Activated T-cell treated with anti-CD3 and anti-CD28 coated beads, Interleukin-2, amount 50 U/mL, for 4 hours (primary cell): Measurements from ENCODE around the gene PRSS36. TPM values are rescaled to one million over a fixed set of nuclear protein-coding genes. Genes with fewer than 3 reads are reported as not detected.

Experiments
- ATAC-seq, 2 donors: fragments of 200-7000 bp; cut with Tn5 transposase; one replicate each; pipeline ENCODE4 v1.10.0; 2021
- DNase-seq: peaks from one replicate; pipeline ENCODE4 v3.0.0-alpha.2; 2020
- H3K27me3 Mint-ChIP-seq: one replicate; pipeline ENCODE4 v1.8.0; 2021; ENCODE audit warnings: low read depth, mixed read lengths
- H3K36me3 Mint-ChIP-seq: one replicate; pipeline ENCODE4 v1.8.0; 2022; ENCODE audit warnings: mixed read lengths; ENCODE audit not compliant: insufficient read depth
- H3K4me1 Mint-ChIP-seq: one replicate; pipeline ENCODE4 v1.8.0; 2021; ENCODE audit warnings: low read depth, mixed read lengths
- H3K4me3 Mint-ChIP-seq: one replicate; pipeline ENCODE4 v1.8.0; 2021; ENCODE audit warnings: mild to moderate bottlenecking, moderate library complexity, mixed read lengths
- H3K9me3 Mint-ChIP-seq: one replicate; pipeline ENCODE4 v1.8.0; 2021; ENCODE audit warnings: mixed read lengths
- total RNA-seq, 3 donors: library from RNA; stranded (reverse); gene quantifications; one replicate each; pipeline ENCODE4 v1.2.1, GENCODE V29; 2021

The PRSS36 gene
- total RNA-seq, 3 donors from 2014 or later: 0.40 to 0.78 TPM; not detected in 1

GRCh38 chr16:31188450-31189411 is 38.9 kb upstream of the PRSS36 start:
- H3K4me3 Mint-ChIP-seq: no peak overlapping the region
- H3K27me3 Mint-ChIP-seq: no peaks in the 10 kb centered on the region
- H3K36me3 Mint-ChIP-seq: peaks cover 85% of the 10 kb centered on the region
- no peak for ATAC-seq
- H3K4me1 Mint-ChIP-seq: peaks cover 78% of the 10 kb centered on the region
- no peaks in the 10 kb centered on the region for H3K9me3 Mint-ChIP-seq
- DNase-seq: no peak

DNA sequence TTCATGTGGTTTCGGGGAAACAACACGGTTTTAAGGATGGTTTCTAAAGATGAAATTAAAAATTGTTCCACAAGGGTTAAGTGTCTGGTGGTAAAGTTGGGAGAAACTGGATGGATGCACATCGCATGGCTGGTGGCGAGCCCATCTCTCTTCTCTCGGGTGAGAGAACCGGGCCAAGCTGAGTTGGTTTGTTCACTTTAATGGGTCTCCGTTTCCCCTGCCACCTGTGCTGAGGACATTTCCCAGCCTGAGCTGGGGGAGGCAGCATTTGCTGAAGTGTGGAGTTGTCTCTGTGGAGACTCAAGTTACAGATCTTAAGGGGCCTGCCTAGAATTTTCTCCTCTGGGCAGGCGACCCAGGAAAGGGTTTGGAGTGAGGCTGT is 37.9 kb upstream of the PRSS36 start:
- DNase-seq (no peak), ATAC-seq (no peak)
- H3K4me1 Mint-ChIP-seq: peaks cover 83% of the 10 kb centered on the region
- H3K27me3 Mint-ChIP-seq: no peaks in the 10 kb centered on the region
- peaks cover 87% of the 10 kb centered on the region for H3K36me3 Mint-ChIP-seq
- H3K4me3 Mint-ChIP-seq: no peak overlapping the region
- no peaks in the 10 kb centered on the region for H3K9me3 Mint-ChIP-seq

DNA sequence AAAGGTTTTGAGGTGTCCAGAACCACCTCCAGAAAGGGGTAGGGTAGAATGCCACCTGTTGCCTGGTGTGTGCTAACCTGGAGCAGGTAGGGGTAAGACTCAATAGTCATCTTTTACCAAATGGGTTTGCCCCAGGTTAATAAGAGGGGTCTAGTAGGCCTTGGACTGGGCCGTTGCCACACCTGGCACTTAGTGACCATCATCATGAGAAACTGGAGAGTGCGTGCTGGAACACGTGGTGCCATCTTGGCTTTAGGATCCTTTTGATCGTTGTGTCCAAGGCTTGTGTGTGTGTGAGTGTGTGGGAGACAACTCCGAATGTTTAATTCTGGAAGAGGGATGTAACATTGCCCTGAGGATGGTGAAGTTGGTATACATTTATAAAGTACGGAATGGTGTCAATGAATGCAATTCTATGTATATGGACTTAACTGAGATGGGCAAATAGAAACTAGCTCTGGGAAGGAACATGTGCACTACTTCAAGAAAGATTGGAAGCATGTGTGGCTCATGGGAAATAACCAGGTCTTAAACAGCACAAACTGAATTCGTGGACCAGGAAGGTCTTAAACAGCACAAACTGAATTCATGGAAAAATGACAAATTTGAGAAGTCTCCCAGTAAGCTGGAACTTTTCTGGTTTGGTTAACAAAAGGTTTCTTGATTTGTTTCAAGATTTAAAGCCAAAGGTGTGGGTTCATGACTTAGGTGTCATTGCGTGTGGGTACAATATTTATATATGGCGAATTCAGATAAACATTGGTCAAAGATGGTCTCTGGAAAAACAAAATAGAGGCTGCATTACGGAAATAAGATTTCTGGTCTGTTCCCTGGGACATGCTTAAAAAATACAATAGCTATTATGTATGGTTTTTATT is 37.3 kb upstream of the PRSS36 start:
- no peaks in the 10 kb centered on the region for H3K9me3 Mint-ChIP-seq
- H3K27me3 Mint-ChIP-seq: no peaks in the 10 kb centered on the region
- peaks cover 93% of the 10 kb centered on the region for H3K36me3 Mint-ChIP-seq
- ATAC-seq (no peak), DNase-seq (no peak)
- peaks cover 90% of the 10 kb centered on the region for H3K4me1 Mint-ChIP-seq
- peak overlapping the region; percentile 20 for H3K4me3 Mint-ChIP-seq

- H3K4me1 Mint-ChIP-seq: peaks cover 89% of the 10 kb centered on the region
- H3K9me3 Mint-ChIP-seq: no peaks in the 10 kb centered on the region
- H3K27me3 Mint-ChIP-seq: no peaks in the 10 kb centered on the region
- DNase-seq (no peak), ATAC-seq (no peak)
- peak overlapping the region; percentile 36 for H3K4me3 Mint-ChIP-seq
- H3K36me3 Mint-ChIP-seq: peaks cover 91% of the 10 kb centered on the region
Measured at GRCh38 chr16:31186176-31186575, 36.3 kb upstream of the PRSS36 start.

GRCh38 chr16:31185339-31185738 is 35.5 kb upstream of the PRSS36 start:
- Mint-ChIP-seq H3K9me3 (no peaks in the 10 kb centered on the region), H3K36me3 (peaks cover 86% of the 10 kb centered on the region), H3K4me3 (peak overlapping the region; percentile 36), H3K27me3 (no peaks in the 10 kb centered on the region), H3K4me1 (peaks cover 83% of the 10 kb centered on the region)
- no peak for ATAC-seq
- DNase-seq: no peak

- no peak for DNase-seq
- no peaks in the 10 kb centered on the region for H3K27me3 Mint-ChIP-seq
Measured at GRCh38 chr16:31184888-31185287, 35.0 kb upstream of the PRSS36 start.

GRCh38 chr16:31183432-31184428 is 33.9 kb upstream of the PRSS36 start:
- DNase-seq (no peak), ATAC-seq (no peak)
- Mint-ChIP-seq H3K27me3 (no peaks in the 10 kb centered on the region), H3K4me3 (peak overlapping the region; percentile 98), H3K36me3 (peaks cover 70% of the 10 kb centered on the region), H3K9me3 (no peaks in the 10 kb centered on the region), H3K4me1 (peaks cover 73% of the 10 kb centered on the region)

More at GRCh38 chr16:31184888-31185287, 35.0 kb upstream of the PRSS36 start:
- Mint-ChIP-seq H3K9me3 (no peaks in the 10 kb centered on the region), H3K36me3 (peaks cover 82% of the 10 kb centered on the region), H3K4me1 (peaks cover 78% of the 10 kb centered on the region), H3K4me3 (peak overlapping the region; percentile 35)
- ATAC-seq: no peak

GRCh38 chr16:31182391-31182790 is 32.5 kb upstream of the PRSS36 start:
- Mint-ChIP-seq H3K4me3 (peak overlapping the region; percentile 98), H3K9me3 (no peaks in the 10 kb centered on the region), H3K27me3 (no peaks in the 10 kb centered on the region), H3K4me1 (peaks cover 69% of the 10 kb centered on the region), H3K36me3 (peaks cover 58% of the 10 kb centered on the region)
- DNase-seq (no peak), ATAC-seq (no peak)

DNA sequence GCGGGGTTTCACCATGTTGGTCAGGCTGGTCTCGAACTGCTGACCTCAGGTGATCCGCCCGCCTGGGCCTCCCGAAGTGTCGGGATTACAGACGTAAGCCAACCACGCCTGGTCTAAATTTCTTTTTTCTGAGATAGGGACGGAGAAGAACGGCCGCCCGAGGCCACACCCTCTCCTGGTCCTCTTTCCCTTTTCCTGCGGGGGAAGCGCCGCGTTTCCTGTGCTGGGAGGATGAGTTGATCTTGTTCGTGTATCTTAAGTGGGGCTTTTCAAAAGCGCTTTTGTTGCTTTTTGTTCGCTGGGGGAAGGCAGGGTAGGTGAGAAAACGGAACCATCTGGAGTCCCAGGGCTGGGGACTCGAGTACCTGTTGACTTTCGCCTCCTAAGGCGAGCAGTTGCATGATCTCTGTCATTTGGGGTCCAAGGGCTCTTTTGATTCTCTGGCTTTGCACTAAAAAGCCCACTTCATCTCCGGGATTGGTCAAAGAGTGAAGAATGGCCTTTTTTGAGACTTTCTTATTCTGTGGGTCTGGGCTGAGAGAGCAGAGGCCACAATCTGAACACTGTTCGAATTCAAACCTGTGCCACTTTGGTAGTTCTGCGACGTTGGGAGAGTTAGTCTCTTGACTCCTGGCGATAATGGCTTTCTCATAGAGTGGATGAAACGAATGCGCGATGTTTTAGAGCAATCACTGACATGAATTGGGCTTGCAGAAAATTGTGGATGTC is 31.4 kb upstream of the PRSS36 start:
- H3K4me3 Mint-ChIP-seq: peak overlapping the region; percentile 98
- H3K9me3 Mint-ChIP-seq: no peaks in the 10 kb centered on the region
- H3K4me1 Mint-ChIP-seq: peaks cover 65% of the 10 kb centered on the region
- ATAC-seq (no peak), DNase-seq (no peak)
- no peaks in the 10 kb centered on the region for H3K27me3 Mint-ChIP-seq
- H3K36me3 Mint-ChIP-seq: peaks cover 46% of the 10 kb centered on the region

- Mint-ChIP-seq H3K27me3 (no peaks in the 10 kb centered on the region), H3K4me1 (peaks cover 52% of the 10 kb centered on the region), H3K9me3 (no peaks in the 10 kb centered on the region), H3K36me3 (peaks cover 34% of the 10 kb centered on the region), H3K4me3 (peak within 1 kb of the TSS; percentile 98)
- peak; percentile 90 for DNase-seq
- ATAC-seq: peak; percentile 62 to 67
Measured at GRCh38 chr16:31179747-31180459, 30.0 kb upstream of the PRSS36 start, which contains the start of gene FUS. Gene FUS, plus strand, starts transcription at chr16:31180139. Its CDS starts 76 bp downstream, at chr16:31180215.

- ATAC-seq: no peak
- H3K4me3 Mint-ChIP-seq: peak overlapping the region; percentile 98
- H3K4me1 Mint-ChIP-seq: peaks cover 47% of the 10 kb centered on the region
- peaks cover 30% of the 10 kb centered on the region for H3K36me3 Mint-ChIP-seq
- no peak for DNase-seq
- no peaks in the 10 kb centered on the region for H3K27me3 Mint-ChIP-seq
- H3K9me3 Mint-ChIP-seq: no peaks in the 10 kb centered on the region
Measured at GRCh38 chr16:31179219-31179746, 29.4 kb upstream of the PRSS36 start.

- Mint-ChIP-seq H3K4me1 (peaks cover 26% of the 10 kb centered on the region), H3K4me3 (peak overlapping the region; percentile 16), H3K9me3 (no peaks in the 10 kb centered on the region), H3K27me3 (no peaks in the 10 kb centered on the region), H3K36me3 (peaks cover 10% of the 10 kb centered on the region)
- DNase-seq: no peak
- ATAC-seq: peak in 1 of 2 donors; percentile 1
Measured at GRCh38 chr16:31177136-31177535, 27.3 kb upstream of the PRSS36 start.
